Vagina (tissue), 2 donors: Measurements from ENCODE around the gene RBM42. TPM values are rescaled to one million over a fixed set of nuclear protein-coding genes. Genes with fewer than 3 reads are reported as not detected.
A peak's percentile ranks its signal among the peaks of the same experiment; 100 is the strongest.

Source experiments
- DNase-seq, 2 donors: peaks; one replicate each; pipeline ENCODE4 v3.0.0-alpha.2; 2017; ENCODE audit errors: extremely low spot score in 2 of 2
- H3K27ac ChIP-seq: fragments of 200-600 bp; sonication (generic); one replicate; pipeline ENCODE4 v1.5.1; 2019
- H3K27me3 ChIP-seq: fragments of 200-600 bp; sonication (generic); one replicate; pipeline ENCODE4 v1.5.1; 2019
- H3K36me3 ChIP-seq, 2 donors: fragments of 200-600 bp; sonication (generic); one replicate each; pipeline ENCODE4 v1.5.1; 2017 to 2019
- H3K4me1 ChIP-seq: fragments of 200-600 bp; sonication (generic); one replicate; pipeline ENCODE4 v1.5.1; 2019
- H3K4me3 ChIP-seq, 2 donors: fragments of 200-600 bp; sonication (generic); 1 replicate in 1 of 2; 2 replicates in 1 of 2; pipeline ENCODE4 v1.5.1; 2016 to 2019
- H3K9me3 ChIP-seq: fragments of 200-600 bp; sonication (generic); one replicate; pipeline ENCODE4 v1.5.1; 2019
- POLR2A ChIP-seq, 2 donors: fragments of 450-650 bp; IDR thresholded peaks; one replicate each; pipeline ENCODE4 v1.6.1; 2017; ENCODE audit warnings: antibody characterized with exemption in 2 of 2, mild to moderate bottlenecking in 2 of 2, moderate library complexity in 2 of 2
- POLR2AphosphoS5 ChIP-seq, 2 donors: sonication (generic); formaldehyde crosslinking; IDR thresholded peaks; one replicate each; pipeline ENCODE4 v1.9.0; 2017; ENCODE audit warnings: antibody characterized with exemption in 2 of 2, mild to moderate bottlenecking in 2 of 2, low read depth in 1 of 2; ENCODE audit not compliant: insufficient read depth in 1 of 2
- intact Hi-C: fragments of 100-400 bp; cut with DNase I; formaldehyde crosslinking; loops from one replicate; pipeline ENCODE4 v1.15.1; 2023
- total RNA-seq: library from RNA; depleted of rRNA; stranded (reverse); fragments of >200 nt; gene quantifications from one replicate; pipeline ENCODE4 v1.2.3, GENCODE V29; 2016
- TF ChIP-seq, protein P1 (sequence below), 3 experiments: fragments of 450-650 bp in 2 of 3; fragments of 200-600 bp in 1 of 3; sonication (generic) in 1 of 3; IDR thresholded peaks; one replicate each; pipeline ENCODE4 v1.5.1; 2017 to 2019; ENCODE audit warnings: antibody characterized with exemption in 3 of 3, mild to moderate bottlenecking in 2 of 3, moderate library complexity in 2 of 3

The RBM42 gene
- total RNA-seq, 1 donor from 2014 or later = 54.3 TPM

GRCh38 chr19:35621708-35622107 lies 7.1 kb upstream of the RBM42 start:
- H3K27ac ChIP-seq = no peak overlapping the region
- no peaks in the 10 kb centered on the region for H3K27me3 ChIP-seq
- H3K4me3 ChIP-seq = no peak overlapping the region
- no peak for DNase-seq
- intact Hi-C loops = no loop called here
- TF ChIP-seq, protein P1, sequence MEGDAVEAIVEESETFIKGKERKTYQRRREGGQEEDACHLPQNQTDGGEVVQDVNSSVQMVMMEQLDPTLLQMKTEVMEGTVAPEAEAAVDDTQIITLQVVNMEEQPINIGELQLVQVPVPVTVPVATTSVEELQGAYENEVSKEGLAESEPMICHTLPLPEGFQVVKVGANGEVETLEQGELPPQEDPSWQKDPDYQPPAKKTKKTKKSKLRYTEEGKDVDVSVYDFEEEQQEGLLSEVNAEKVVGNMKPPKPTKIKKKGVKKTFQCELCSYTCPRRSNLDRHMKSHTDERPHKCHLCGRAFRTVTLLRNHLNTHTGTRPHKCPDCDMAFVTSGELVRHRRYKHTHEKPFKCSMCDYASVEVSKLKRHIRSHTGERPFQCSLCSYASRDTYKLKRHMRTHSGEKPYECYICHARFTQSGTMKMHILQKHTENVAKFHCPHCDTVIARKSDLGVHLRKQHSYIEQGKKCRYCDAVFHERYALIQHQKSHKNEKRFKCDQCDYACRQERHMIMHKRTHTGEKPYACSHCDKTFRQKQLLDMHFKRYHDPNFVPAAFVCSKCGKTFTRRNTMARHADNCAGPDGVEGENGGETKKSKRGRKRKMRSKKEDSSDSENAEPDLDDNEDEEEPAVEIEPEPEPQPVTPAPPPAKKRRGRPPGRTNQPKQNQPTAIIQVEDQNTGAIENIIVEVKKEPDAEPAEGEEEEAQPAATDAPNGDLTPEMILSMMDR (IDR thresholded peaks at IDR 0.05) = no peak
- no peak for TF ChIP-seq POLR2A (IDR thresholded peaks at IDR 0.05)
- TF ChIP-seq POLR2AphosphoS5 (IDR thresholded peaks at IDR 0.05; ENCODE audit: insufficient read depth in 1 of 2, low read depth in 1 of 2) = no peak
- H3K9me3 ChIP-seq = no peaks in the 10 kb centered on the region
- no peaks in the 10 kb centered on the region for H3K4me1 ChIP-seq
- peaks cover 0 to 7% of the 10 kb centered on the region in 2 donors for H3K36me3 ChIP-seq

DNA sequence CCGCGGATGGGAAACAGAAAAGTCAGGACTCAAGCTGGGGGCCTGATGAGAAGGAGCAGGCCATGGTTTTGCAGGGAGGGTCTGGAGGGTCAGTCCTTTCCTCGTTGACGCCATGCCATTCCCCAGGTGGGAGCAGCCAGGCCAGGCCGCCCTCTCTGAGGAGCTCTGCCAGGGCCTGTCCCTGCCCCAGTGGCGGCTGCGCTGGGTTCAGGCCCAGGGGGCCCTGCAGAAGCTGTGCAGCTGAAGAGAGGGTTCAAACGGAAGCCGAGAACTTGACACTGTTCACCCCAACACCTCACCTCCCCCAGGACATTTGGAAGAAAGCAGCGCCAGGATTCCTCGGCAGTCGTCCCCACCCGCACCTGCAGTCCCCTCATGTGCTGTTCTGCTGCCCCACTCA lies 6.1 kb upstream of the RBM42 start:
- Histone ChIP-seq H3K4me3 (no peak overlapping the region), H3K9me3 (no peaks in the 10 kb centered on the region), H3K27me3 (no peaks in the 10 kb centered on the region), H3K27ac (no peak overlapping the region), H3K36me3 (peaks cover 0 to 7% of the 10 kb centered on the region in 2 donors), H3K4me1 (peaks cover under 1% of the 10 kb centered on the region)
- intact Hi-C loops = no loop called here
- TF ChIP-seq, protein P1 (IDR thresholded peaks at IDR 0.05) = no peak
- TF ChIP-seq POLR2AphosphoS5 (IDR thresholded peaks at IDR 0.05; ENCODE audit: insufficient read depth in 1 of 2, low read depth in 1 of 2) (no peak), POLR2A (IDR thresholded peaks at IDR 0.05) (no peak)
- DNase-seq = no peak

DNA sequence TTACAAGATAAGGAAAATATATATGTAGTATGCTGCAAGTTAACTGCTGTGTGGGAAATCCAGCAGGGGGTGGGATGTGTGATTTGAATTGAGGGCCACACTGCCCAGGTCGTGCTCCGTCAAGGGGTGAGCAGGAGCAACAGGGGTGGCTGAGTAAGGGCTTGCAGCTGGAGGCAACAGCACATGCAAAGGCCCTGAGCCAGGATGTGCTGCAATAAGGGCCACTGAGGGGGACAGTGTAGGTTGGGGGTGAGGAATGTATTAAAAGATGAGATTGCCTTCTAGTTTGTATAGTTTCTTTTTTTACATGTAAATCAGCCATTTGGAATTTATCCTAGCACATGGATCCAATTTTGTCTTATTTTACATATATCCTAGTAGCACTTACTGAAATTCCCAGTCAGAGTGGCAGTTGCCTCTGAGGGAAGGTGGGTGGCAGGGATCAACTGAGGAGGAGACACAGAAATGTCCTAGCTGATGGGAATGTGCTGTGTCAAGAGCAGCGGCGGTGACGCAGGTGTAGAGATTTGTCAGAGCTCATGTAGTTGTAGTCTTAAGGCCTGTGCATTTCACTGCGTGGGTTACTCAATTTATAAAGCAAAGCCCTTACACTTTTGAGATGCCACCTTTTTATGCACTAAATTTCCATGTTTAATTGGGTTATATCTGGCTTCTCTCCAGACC lies 5.4 kb upstream of the RBM42 start:
- intact Hi-C loops = no loop called here
- no peak for TF ChIP-seq POLR2A (IDR thresholded peaks at IDR 0.05)
- TF ChIP-seq, protein P1 (IDR thresholded peaks at IDR 0.05) = no peak
- no peak for TF ChIP-seq POLR2AphosphoS5 (IDR thresholded peaks at IDR 0.05; ENCODE audit: insufficient read depth in 1 of 2, low read depth in 1 of 2)
- H3K27ac ChIP-seq = no peak overlapping the region
- no peaks in the 10 kb centered on the region for H3K9me3 ChIP-seq
- peaks cover 5% of the 10 kb centered on the region for H3K4me1 ChIP-seq
- no peaks in the 10 kb centered on the region for H3K27me3 ChIP-seq
- DNase-seq = no peak
- peaks cover 0 to 7% of the 10 kb centered on the region in 2 donors for H3K36me3 ChIP-seq
- no peak overlapping the region for H3K4me3 ChIP-seq

- Histone ChIP-seq H3K4me1 (peaks cover 23% of the 10 kb centered on the region), H3K36me3 (peaks cover 0 to 30% of the 10 kb centered on the region in 2 donors), H3K9me3 (no peaks in the 10 kb centered on the region), H3K27ac (peak overlapping the region; percentile 88), H3K27me3 (no peaks in the 10 kb centered on the region), H3K4me3 (peak overlapping the region; percentile 80 to 84)
- DNase-seq = no peak
- TF ChIP-seq POLR2A (IDR thresholded peaks at IDR 0.05) (no peak), POLR2AphosphoS5 (IDR thresholded peaks at IDR 0.05; ENCODE audit: insufficient read depth in 1 of 2, low read depth in 1 of 2) (no peak)
- TF ChIP-seq, protein P1 (IDR thresholded peaks at IDR 0.05) = no peak
- intact Hi-C loops = no loop called here
These were observed 622 bp upstream of the RBM42 start for GRCh38 chr19:35628264-35628564.

DNA sequence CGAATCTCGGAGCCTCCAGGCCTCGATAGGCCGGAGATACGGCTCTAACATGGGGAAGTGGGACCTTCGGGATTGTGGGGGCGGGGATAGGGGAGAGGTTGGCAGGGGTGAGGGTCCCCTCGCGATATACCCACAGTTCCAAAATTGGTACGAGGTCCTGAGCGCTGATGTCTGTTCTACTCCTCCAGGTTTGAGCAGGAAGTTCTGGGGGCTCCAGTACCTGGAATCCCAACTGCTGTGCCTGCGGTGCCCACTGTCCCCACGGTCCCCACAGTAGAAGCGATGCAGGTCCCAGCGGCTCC lies 447 bp downstream of the RBM42 start:
- intact Hi-C loops = no loop called here
- Histone ChIP-seq H3K4me3 (peak overlapping the region; percentile 80 to 84), H3K27me3 (no peaks in the 10 kb centered on the region), H3K4me1 (peaks cover 23% of the 10 kb centered on the region), H3K27ac (peak overlapping the region; percentile 88), H3K9me3 (no peaks in the 10 kb centered on the region), H3K36me3 (peaks cover 0 to 41% of the 10 kb centered on the region in 2 donors)
- no peak for DNase-seq
- TF ChIP-seq, protein P1 (IDR thresholded peaks at IDR 0.05) = no peak
- TF ChIP-seq POLR2AphosphoS5 (IDR thresholded peaks at IDR 0.05; ENCODE audit: insufficient read depth in 1 of 2, low read depth in 1 of 2) = no peak
- no peak for TF ChIP-seq POLR2A (IDR thresholded peaks at IDR 0.05)
